ENCODE data around the gene MLLT10. TPM values are rescaled to one million over a fixed set of nuclear protein-coding genes. Genes with fewer than 3 reads are reported as not detected.

The MLLT10 gene
- polyA plus RNA-seq, 3 donors from 2014 or later: 0.81 to 5.1 (median 4.8) TPM

GRCh38 chr10:21648040-21648439 lies 114.0 kb downstream of the MLLT10 start:
- Mint-ChIP-seq H3K27ac (peak overlapping the region in 1 of 6 donors; percentile 59), H3K36me3 (peaks cover 0 to 15% (median 11%) of the 10 kb centered on the region in 3 donors), H3K9me3 (no peaks in the 10 kb centered on the region), H3K4me3 (no peak overlapping the region), H3K27me3 (ENCODE audit: low read depth in 3 of 3) (peaks cover 0 to 1% (median 0%) of the 10 kb centered on the region in 3 donors), H3K4me1 (peaks cover 21 to 37% of the 10 kb centered on the region in 2 donors)
- DNase-seq: no peak

GRCh38 chr10:21649454-21649872 lies 115.4 kb downstream of the MLLT10 start:
- Mint-ChIP-seq H3K36me3 (peaks cover 0 to 15% (median 11%) of the 10 kb centered on the region in 3 donors), H3K4me1 (peaks cover 21 to 29% of the 10 kb centered on the region in 2 donors), H3K27ac (peak overlapping the region in 5 of 6 donors; percentile 13 to 45 (median 26)), H3K4me3 (peak overlapping the region in 4 of 5 donors; percentile 12 to 58 (median 38)), H3K9me3 (no peaks in the 10 kb centered on the region), H3K27me3 (ENCODE audit: low read depth in 3 of 3) (peaks cover 0 to 1% (median 0%) of the 10 kb centered on the region in 3 donors)
- DNase-seq: no peak

- Mint-ChIP-seq H3K4me1 (peaks cover 20 to 29% of the 10 kb centered on the region in 2 donors), H3K4me3 (no peak overlapping the region), H3K9me3 (no peaks in the 10 kb centered on the region), H3K36me3 (peaks cover 0 to 15% (median 11%) of the 10 kb centered on the region in 3 donors), H3K27ac (no peak overlapping the region), H3K27me3 (ENCODE audit: low read depth in 3 of 3) (peaks cover 0 to 1% (median 0%) of the 10 kb centered on the region in 3 donors)
- DNase-seq: no peak
Observed at GRCh38 chr10:21650353-21650752, 116.3 kb downstream of the MLLT10 start.

- Mint-ChIP-seq H3K4me1 (peaks cover 12 to 14% of the 10 kb centered on the region in 2 donors), H3K27me3 (ENCODE audit: low read depth in 3 of 3) (peaks cover 0 to 1% (median 0%) of the 10 kb centered on the region in 3 donors), H3K4me3 (no peak overlapping the region), H3K27ac (no peak overlapping the region), H3K36me3 (no peaks in the 10 kb centered on the region), H3K9me3 (no peaks in the 10 kb centered on the region)
- no peak for DNase-seq
Observed at GRCh38 chr10:21655236-21655635, 121.2 kb downstream of the MLLT10 start.

- Mint-ChIP-seq H3K36me3 (no peaks in the 10 kb centered on the region), H3K9me3 (no peaks in the 10 kb centered on the region), H3K27ac (no peak overlapping the region), H3K27me3 (ENCODE audit: low read depth in 3 of 3) (peaks cover 0 to 1% (median 0%) of the 10 kb centered on the region in 3 donors), H3K4me1 (peaks cover 12 to 15% of the 10 kb centered on the region in 2 donors), H3K4me3 (no peak overlapping the region)
- no peak for DNase-seq
Observed at GRCh38 chr10:21655687-21656086, 121.7 kb downstream of the MLLT10 start.

- no peaks in the 10 kb centered on the region for H3K27me3 Mint-ChIP-seq (ENCODE audit: low read depth in 3 of 3)
- H3K4me1 Mint-ChIP-seq: peaks cover 30 to 36% of the 10 kb centered on the region in 2 donors
- H3K9me3 Mint-ChIP-seq: no peaks in the 10 kb centered on the region
- H3K4me3 Mint-ChIP-seq: peak overlapping the region in 1 of 5 donors; percentile 19
- no peak for DNase-seq
- H3K36me3 Mint-ChIP-seq: no peaks in the 10 kb centered on the region
- H3K27ac Mint-ChIP-seq: peak overlapping the region in 1 of 6 donors; percentile 6
Observed at GRCh38 chr10:21661087-21661486, 127.1 kb downstream of the MLLT10 start.

- no peaks in the 10 kb centered on the region for H3K27me3 Mint-ChIP-seq (ENCODE audit: low read depth in 3 of 3)
- peaks cover 30 to 40% of the 10 kb centered on the region in 2 donors for H3K4me1 Mint-ChIP-seq
- H3K9me3 Mint-ChIP-seq: no peaks in the 10 kb centered on the region
- no peaks in the 10 kb centered on the region for H3K36me3 Mint-ChIP-seq
- peak overlapping the region in 2 of 6 donors; percentile 13 to 17 for H3K27ac Mint-ChIP-seq
- H3K4me3 Mint-ChIP-seq: peak overlapping the region; percentile 25 to 53 (median 48)
- peak; percentile 18 to 33 (median 26) for DNase-seq
Observed at GRCh38 chr10:21661935-21662334, 127.9 kb downstream of the MLLT10 start.

- Mint-ChIP-seq H3K4me3 (peak overlapping the region in 1 of 5 donors; percentile 48), H3K27me3 (ENCODE audit: low read depth in 3 of 3) (no peaks in the 10 kb centered on the region), H3K36me3 (no peaks in the 10 kb centered on the region), H3K4me1 (peaks cover 30 to 47% of the 10 kb centered on the region in 2 donors), H3K9me3 (no peaks in the 10 kb centered on the region), H3K27ac (peak overlapping the region in 1 of 6 donors; percentile 43)
- DNase-seq: no peak
Observed at GRCh38 chr10:21662635-21663034, 128.6 kb downstream of the MLLT10 start.

GRCh38 chr10:21668831-21669230 lies 134.8 kb downstream of the MLLT10 start:
- Mint-ChIP-seq H3K4me3 (no peak overlapping the region), H3K27ac (peak overlapping the region in 1 of 6 donors; percentile 62), H3K4me1 (peaks cover 3 to 11% of the 10 kb centered on the region in 2 donors), H3K9me3 (no peaks in the 10 kb centered on the region), H3K27me3 (ENCODE audit: low read depth in 3 of 3) (peaks cover 0 to 4% (median 0%) of the 10 kb centered on the region in 3 donors), H3K36me3 (no peaks in the 10 kb centered on the region)
- no peak for DNase-seq

GRCh38 chr10:21670391-21670790 lies 136.4 kb downstream of the MLLT10 start:
- H3K4me3 Mint-ChIP-seq: no peak overlapping the region
- peaks cover 3 to 11% of the 10 kb centered on the region in 2 donors for H3K4me1 Mint-ChIP-seq
- H3K9me3 Mint-ChIP-seq: no peaks in the 10 kb centered on the region
- DNase-seq: no peak
- no peak overlapping the region for H3K27ac Mint-ChIP-seq
- H3K27me3 Mint-ChIP-seq (ENCODE audit: low read depth in 3 of 3): peaks cover 0 to 4% (median 0%) of the 10 kb centered on the region in 3 donors
- peaks cover 0 to 3% (median 0%) of the 10 kb centered on the region in 3 donors for H3K36me3 Mint-ChIP-seq

GRCh38 chr10:21673668-21674067 lies 139.6 kb downstream of the MLLT10 start:
- Mint-ChIP-seq H3K27ac (no peak overlapping the region), H3K4me3 (no peak overlapping the region), H3K27me3 (ENCODE audit: low read depth in 3 of 3) (peaks cover 0 to 4% (median 2%) of the 10 kb centered on the region in 3 donors), H3K4me1 (peaks cover 0 to 2% of the 10 kb centered on the region in 2 donors), H3K9me3 (no peaks in the 10 kb centered on the region), H3K36me3 (peaks cover 0 to 4% (median 0%) of the 10 kb centered on the region in 3 donors)
- DNase-seq: no peak

GRCh38 chr10:21675157-21675796 lies 141.2 kb downstream of the MLLT10 start:
- Mint-ChIP-seq H3K4me3 (no peak overlapping the region), H3K27ac (no peak overlapping the region), H3K27me3 (ENCODE audit: low read depth in 3 of 3) (peaks cover 0 to 4% (median 2%) of the 10 kb centered on the region in 3 donors), H3K36me3 (peaks cover 0 to 4% (median 0%) of the 10 kb centered on the region in 3 donors), H3K4me1 (no peaks in the 10 kb centered on the region), H3K9me3 (no peaks in the 10 kb centered on the region)
- peak; percentile 16 to 19 (median 19) for DNase-seq

- Mint-ChIP-seq H3K27me3 (ENCODE audit: low read depth in 3 of 3) (peaks cover 0 to 2% (median 0%) of the 10 kb centered on the region in 3 donors), H3K4me1 (no peaks in the 10 kb centered on the region), H3K9me3 (no peaks in the 10 kb centered on the region), H3K27ac (no peak overlapping the region), H3K4me3 (no peak overlapping the region), H3K36me3 (peaks cover 0 to 6% (median 4%) of the 10 kb centered on the region in 3 donors)
- DNase-seq: no peak
Observed at GRCh38 chr10:21677551-21677950, 143.5 kb downstream of the MLLT10 start.

- Mint-ChIP-seq H3K36me3 (peaks cover 6 to 16% (median 7%) of the 10 kb centered on the region in 3 donors), H3K27ac (peak overlapping the region in 1 of 6 donors; percentile 13), H3K4me1 (no peaks in the 10 kb centered on the region), H3K27me3 (ENCODE audit: low read depth in 3 of 3) (peaks cover 0 to 2% (median 0%) of the 10 kb centered on the region in 3 donors), H3K9me3 (no peaks in the 10 kb centered on the region), H3K4me3 (no peak overlapping the region)
- DNase-seq: no peak
Observed at GRCh38 chr10:21681156-21681555, 147.1 kb downstream of the MLLT10 start.

Measured in immature natural killer cell (primary cell).